Memory B cell (primary cell): ENCODE data around the gene TPCN2.

Experiments
- ATAC-seq: fragments of 150-1000 bp; cut with Tn5 transposase; 2 replicates; pipeline ENCODE4 v1.10.0; 2021; ENCODE audit warnings: low read depth, mild to moderate bottlenecking, moderate library complexity
- DNase-seq, 2 donors: peaks; one replicate each; pipeline ENCODE4 v3.0.0; 2022; ENCODE audit warnings: low spot score in 2 of 2
- H3K27ac Mint-ChIP-seq: one replicate; pipeline ENCODE4 v1.8.0; 2022; ENCODE audit warnings: mild to moderate bottlenecking, moderate library complexity, mixed read lengths
- H3K27me3 Mint-ChIP-seq: one replicate; pipeline ENCODE4 v1.8.0; 2022; ENCODE audit warnings: mixed read lengths
- H3K36me3 Mint-ChIP-seq: one replicate; pipeline ENCODE4 v1.8.0; 2022; ENCODE audit warnings: mild to moderate bottlenecking, mixed read lengths
- H3K4me1 Mint-ChIP-seq: one replicate; pipeline ENCODE4 v1.8.0; 2022; ENCODE audit warnings: mixed read lengths
- H3K4me3 Mint-ChIP-seq: one replicate; pipeline ENCODE4 v1.8.0; 2022; ENCODE audit warnings: mild to moderate bottlenecking, moderate library complexity, mixed read lengths
- H3K9me3 Mint-ChIP-seq: one replicate; pipeline ENCODE4 v1.8.0; 2022; ENCODE audit warnings: mixed read lengths

The TPCN2 gene

DNA sequence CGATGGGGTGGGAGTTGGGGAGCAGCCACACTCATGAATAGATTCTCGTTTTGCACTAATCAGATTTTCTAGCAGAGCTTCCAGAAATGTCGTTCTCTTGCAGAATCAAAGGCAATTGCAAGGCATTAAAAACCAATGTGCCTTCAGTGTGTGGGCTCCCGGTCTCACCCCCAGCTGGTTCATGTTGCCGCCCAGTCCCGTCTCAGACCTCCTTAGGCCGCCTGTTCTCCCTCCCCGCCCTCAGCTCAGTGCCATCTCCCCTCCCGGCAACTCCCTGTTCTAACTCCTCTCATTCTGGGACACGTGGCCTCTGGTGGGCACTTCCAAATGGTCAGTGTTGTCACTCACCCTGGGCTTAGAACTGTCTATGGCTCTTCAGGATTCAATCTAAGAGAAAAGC is 64.5 kb downstream of the TPCN2 start:
- H3K9me3 Mint-ChIP-seq, result peaks cover 8% of the 10 kb centered on the region
- H3K4me3 Mint-ChIP-seq, result no peak overlapping the region
- DNase-seq (no peak), ATAC-seq (no peak)
- H3K27ac Mint-ChIP-seq, result no peak overlapping the region
- H3K4me1 Mint-ChIP-seq, result peaks cover 5% of the 10 kb centered on the region
- H3K36me3 Mint-ChIP-seq, result peaks cover 8% of the 10 kb centered on the region
- peaks cover 5% of the 10 kb centered on the region for H3K27me3 Mint-ChIP-seq

DNA sequence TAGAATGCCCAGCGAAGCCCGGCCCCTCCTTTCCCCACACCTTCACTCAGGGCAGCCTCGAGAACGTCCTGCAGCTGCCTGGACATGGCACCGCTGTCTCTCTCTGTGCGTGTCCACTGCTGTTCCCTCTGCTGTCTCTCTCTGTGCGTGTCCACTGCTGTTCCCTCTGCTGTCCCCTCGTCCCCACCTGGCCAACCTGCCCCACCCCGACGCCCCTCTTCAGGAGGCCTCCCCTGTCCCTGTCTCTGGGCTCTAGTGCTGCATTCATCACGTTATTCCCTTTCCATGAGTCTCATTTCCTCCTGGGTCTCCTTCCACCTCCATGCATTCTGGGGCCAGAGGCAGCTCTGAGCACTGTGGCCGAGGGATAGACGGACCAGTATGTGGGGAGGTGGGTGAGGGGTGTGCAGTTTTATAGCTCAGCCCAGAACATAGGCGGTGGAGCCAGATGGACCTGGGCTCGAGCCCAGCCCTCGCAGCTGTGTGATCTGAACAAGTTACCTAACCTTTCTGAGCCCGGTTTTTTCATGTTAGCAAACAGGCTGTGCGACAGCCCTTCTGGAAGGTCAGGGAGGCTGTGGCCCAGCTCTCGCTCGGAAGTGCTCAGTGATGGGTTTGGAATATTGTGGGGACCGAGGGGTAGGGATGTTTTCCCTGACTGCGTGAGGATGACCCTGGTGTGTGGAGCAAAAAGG is 65.1 kb downstream of the TPCN2 start:
- H3K4me3 Mint-ChIP-seq, result no peak overlapping the region
- H3K9me3 Mint-ChIP-seq, result peaks cover 8% of the 10 kb centered on the region
- ATAC-seq, result no peak
- H3K27me3 Mint-ChIP-seq, result peaks cover 5% of the 10 kb centered on the region
- DNase-seq, result no peak
- no peak overlapping the region for H3K27ac Mint-ChIP-seq
- H3K4me1 Mint-ChIP-seq, result peaks cover 5% of the 10 kb centered on the region
- peaks cover 5% of the 10 kb centered on the region for H3K36me3 Mint-ChIP-seq

GRCh38 chr11:69114362-69114761 is 65.6 kb downstream of the TPCN2 start:
- H3K4me1 Mint-ChIP-seq, result peaks cover 5% of the 10 kb centered on the region
- H3K36me3 Mint-ChIP-seq, result peaks cover 5% of the 10 kb centered on the region
- H3K27ac Mint-ChIP-seq, result no peak overlapping the region
- ATAC-seq (no peak), DNase-seq (no peak)
- peaks cover 5% of the 10 kb centered on the region for H3K27me3 Mint-ChIP-seq
- no peak overlapping the region for H3K4me3 Mint-ChIP-seq
- H3K9me3 Mint-ChIP-seq, result peaks cover 8% of the 10 kb centered on the region

DNA sequence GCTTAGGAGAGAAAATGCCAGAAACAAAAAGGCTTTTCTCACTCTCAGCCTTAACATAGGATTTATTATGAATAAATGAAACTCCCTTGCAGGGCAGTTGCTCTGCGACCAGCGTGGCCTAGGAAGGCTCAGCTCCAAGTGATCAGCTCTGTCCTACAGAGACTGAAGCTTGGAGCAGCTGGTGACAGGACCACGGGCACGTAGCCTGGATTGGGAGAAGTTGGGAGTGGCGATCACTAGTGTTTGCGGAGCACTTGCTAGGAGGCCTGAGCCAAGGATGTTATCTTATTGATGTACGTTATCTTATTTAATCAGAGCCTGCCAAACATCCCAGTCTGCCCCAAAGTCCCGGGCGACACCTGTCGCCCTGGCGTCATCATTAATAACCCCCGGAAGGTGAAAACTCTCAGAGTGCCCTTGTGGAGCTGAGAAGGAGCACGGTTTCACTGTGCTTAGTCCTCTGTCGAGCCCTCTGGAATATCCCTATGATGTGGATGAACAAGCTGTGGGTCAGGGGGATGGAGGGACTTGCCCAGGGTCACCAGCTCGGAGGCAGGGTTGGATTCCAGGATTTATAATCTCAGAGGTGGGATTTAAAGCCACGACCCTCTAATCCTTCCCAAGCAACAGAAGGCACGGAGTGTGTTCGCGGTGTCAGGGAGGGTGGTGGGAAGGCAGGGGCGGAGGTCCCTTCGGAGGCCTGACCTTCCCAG is 66.2 kb downstream of the TPCN2 start:
- Mint-ChIP-seq H3K9me3 (peaks cover 8% of the 10 kb centered on the region), H3K4me1 (peaks cover 5% of the 10 kb centered on the region), H3K27me3 (peaks cover 5% of the 10 kb centered on the region), H3K27ac (no peak overlapping the region), H3K4me3 (no peak overlapping the region), H3K36me3 (peaks cover 5% of the 10 kb centered on the region)
- ATAC-seq (no peak), DNase-seq (no peak)

DNA sequence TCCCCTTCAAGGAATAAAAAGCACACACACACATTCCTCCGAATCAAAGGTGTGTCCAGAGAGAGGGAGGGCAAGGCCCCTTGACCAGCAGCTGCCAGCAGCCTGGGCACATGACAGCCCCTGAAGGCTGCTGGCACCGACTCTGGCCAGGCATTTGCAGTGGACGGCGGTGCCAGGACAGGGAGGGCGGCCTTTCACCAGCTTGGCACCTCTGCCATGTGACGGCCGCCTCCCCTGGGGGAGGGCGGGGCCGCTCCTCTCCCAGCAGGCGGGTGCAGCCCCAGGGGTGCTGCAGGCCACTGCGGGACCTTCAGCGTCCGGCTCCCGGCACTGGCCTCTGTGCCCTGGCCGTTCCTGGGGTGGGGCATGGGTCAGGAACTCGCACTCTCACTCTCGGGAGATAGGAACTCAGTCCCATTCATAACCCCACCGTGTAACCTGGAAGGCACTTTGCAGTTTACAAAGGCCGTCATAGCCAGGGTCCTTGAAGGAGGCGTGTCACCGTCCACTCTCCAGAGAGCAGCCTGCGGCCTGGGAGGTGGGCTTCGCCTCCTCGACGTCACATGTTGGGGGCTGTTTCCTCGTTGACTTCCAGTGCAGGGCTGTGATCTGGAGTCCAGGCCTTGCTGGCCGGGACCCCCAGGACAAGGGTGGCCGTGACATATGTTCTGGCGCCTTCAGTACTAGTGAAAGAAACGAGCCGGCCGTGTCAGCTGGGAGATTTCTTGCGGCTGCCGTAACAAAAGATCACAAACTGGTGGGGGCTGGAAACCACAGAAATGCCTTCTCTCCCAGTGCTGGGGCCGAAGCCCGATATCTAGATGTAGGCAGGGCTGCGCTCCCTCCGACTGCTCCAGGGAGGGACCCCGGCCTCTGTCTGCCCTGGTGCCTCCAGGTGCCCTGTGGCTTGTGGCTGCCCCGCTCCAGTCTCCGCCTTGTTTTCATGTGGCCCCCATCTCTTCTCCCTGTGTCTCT is 67.1 kb downstream of the TPCN2 start:
- H3K36me3 Mint-ChIP-seq, result no peaks in the 10 kb centered on the region
- DNase-seq, result no peak
- H3K27ac Mint-ChIP-seq, result no peak overlapping the region
- H3K27me3 Mint-ChIP-seq, result peaks cover 2% of the 10 kb centered on the region
- no peak for ATAC-seq
- no peak overlapping the region for H3K4me3 Mint-ChIP-seq
- H3K9me3 Mint-ChIP-seq, result peaks cover 1% of the 10 kb centered on the region
- peaks cover 1% of the 10 kb centered on the region for H3K4me1 Mint-ChIP-seq

DNA sequence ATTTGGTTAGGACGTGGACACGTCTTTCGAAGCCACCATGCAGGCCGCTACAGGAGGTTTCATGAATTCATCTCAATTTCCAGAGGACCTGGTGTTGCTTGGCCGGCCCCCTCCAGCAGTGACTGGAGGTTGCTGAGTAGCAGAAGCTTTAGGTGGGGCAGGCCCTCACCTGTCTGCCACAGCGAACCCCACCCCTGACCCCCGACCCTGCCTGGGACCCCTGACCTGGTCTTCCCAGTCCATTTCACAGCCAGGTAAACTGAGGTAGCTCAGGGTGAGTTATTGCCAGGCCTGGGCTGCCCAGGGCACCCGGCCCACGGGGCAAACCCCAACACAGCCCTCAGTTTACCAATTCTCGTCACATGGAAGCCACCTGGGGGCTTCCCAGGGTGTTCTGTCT is 67.9 kb downstream of the TPCN2 start:
- Mint-ChIP-seq H3K27ac (no peak overlapping the region), H3K9me3 (no peaks in the 10 kb centered on the region), H3K36me3 (peaks cover 2% of the 10 kb centered on the region), H3K4me3 (no peak overlapping the region), H3K4me1 (peaks cover 7% of the 10 kb centered on the region), H3K27me3 (peaks cover 2% of the 10 kb centered on the region)
- DNase-seq, result no peak
- no peak for ATAC-seq

GRCh38 chr11:69119190-69119589 is 70.5 kb downstream of the TPCN2 start:
- Mint-ChIP-seq H3K27me3 (peaks cover 2% of the 10 kb centered on the region), H3K27ac (no peak overlapping the region), H3K4me3 (no peak overlapping the region), H3K9me3 (no peaks in the 10 kb centered on the region), H3K4me1 (peaks cover 19% of the 10 kb centered on the region), H3K36me3 (peaks cover 2% of the 10 kb centered on the region)
- no peak for ATAC-seq
- DNase-seq, result no peak

- Mint-ChIP-seq H3K4me3 (no peak overlapping the region), H3K36me3 (peaks cover 2% of the 10 kb centered on the region), H3K27me3 (peaks cover 2% of the 10 kb centered on the region), H3K4me1 (peaks cover 22% of the 10 kb centered on the region), H3K9me3 (no peaks in the 10 kb centered on the region), H3K27ac (no peak overlapping the region)
- ATAC-seq (no peak), DNase-seq (no peak)
Measured at GRCh38 chr11:69120096-69120875, 71.6 kb downstream of the TPCN2 start.

DNA sequence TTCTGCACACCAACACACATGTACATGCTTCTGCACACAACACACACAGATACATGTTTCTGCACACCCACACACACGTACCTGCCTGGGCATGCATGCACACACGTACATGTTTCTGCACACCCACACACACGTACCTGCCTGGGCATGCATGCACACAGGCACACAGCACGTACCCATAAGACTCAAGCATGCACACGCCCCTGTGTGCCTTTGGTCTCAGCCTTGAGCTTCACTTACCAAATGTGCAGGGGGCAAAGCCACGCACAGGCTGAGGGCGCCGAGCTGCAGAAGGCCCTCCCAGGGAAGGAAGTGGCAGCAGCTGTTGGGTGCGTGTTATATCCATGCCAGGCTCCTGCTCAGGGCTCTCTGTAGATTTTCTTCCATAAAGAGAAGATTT is 72.3 kb downstream of the TPCN2 start:
- peaks cover 2% of the 10 kb centered on the region for H3K36me3 Mint-ChIP-seq
- no peak overlapping the region for H3K27ac Mint-ChIP-seq
- DNase-seq (no peak), ATAC-seq (no peak)
- H3K9me3 Mint-ChIP-seq, result no peaks in the 10 kb centered on the region
- peak overlapping the region; percentile 12 for H3K4me3 Mint-ChIP-seq
- H3K4me1 Mint-ChIP-seq, result peaks cover 22% of the 10 kb centered on the region
- H3K27me3 Mint-ChIP-seq, result peaks cover 2% of the 10 kb centered on the region

DNA sequence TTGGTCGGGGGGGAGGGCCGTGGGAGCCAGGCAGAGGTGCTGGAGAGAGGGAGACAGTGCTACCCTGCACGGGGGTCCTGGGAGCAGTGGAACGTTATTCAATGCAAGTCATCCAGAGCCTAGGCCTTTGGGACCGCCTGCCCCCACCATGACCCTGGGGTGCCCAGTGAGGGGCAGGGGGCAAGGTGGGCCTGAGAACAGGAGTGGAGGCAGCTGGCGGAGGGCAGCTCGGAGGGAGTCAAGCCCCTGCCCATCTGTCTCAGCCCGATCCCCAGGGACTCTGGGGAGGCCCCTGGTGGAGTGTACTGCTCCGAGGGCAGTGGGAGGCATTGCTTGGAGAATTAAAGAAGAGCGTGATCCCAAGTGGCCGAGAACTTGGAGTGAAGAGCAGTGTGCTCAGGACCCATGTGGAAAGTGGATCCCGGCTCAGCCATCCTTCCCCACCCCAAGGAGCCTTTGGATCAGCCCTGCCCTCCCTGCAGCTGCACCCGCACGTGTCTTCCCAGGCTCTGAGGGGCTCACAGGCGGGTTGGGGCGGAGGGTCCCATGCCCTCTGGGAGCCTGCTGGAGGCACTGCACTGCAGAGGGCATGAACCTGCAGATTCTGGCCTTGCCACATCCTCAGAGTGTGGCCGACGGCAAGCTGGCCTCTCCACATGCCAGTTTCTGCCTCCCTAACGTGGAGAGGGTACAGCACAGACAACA is 73.0 kb downstream of the TPCN2 start:
- H3K36me3 Mint-ChIP-seq, result peaks cover 2% of the 10 kb centered on the region
- no peak overlapping the region for H3K27ac Mint-ChIP-seq
- DNase-seq, result no peak
- no peaks in the 10 kb centered on the region for H3K9me3 Mint-ChIP-seq
- H3K4me3 Mint-ChIP-seq, result peak overlapping the region; percentile 12
- ATAC-seq, result no peak
- H3K27me3 Mint-ChIP-seq, result peaks cover 2% of the 10 kb centered on the region
- peaks cover 22% of the 10 kb centered on the region for H3K4me1 Mint-ChIP-seq

- Mint-ChIP-seq H3K27ac (peak overlapping the region; percentile 75), H3K9me3 (no peaks in the 10 kb centered on the region), H3K4me1 (peaks cover 22% of the 10 kb centered on the region), H3K36me3 (peaks cover 2% of the 10 kb centered on the region), H3K4me3 (no peak overlapping the region), H3K27me3 (peaks cover 2% of the 10 kb centered on the region)
- no peak for DNase-seq
- ATAC-seq, result no peak
Measured at GRCh38 chr11:69122326-69122629, 73.5 kb downstream of the TPCN2 start.

GRCh38 chr11:69122630-69123431 is 74.1 kb downstream of the TPCN2 start:
- Mint-ChIP-seq H3K4me3 (peak overlapping the region; percentile 76), H3K9me3 (no peaks in the 10 kb centered on the region), H3K36me3 (peaks cover 2% of the 10 kb centered on the region), H3K27ac (peak overlapping the region; percentile 75), H3K27me3 (peaks cover 2% of the 10 kb centered on the region), H3K4me1 (peaks cover 22% of the 10 kb centered on the region)
- ATAC-seq (peak; percentile 61), DNase-seq (no peak)
